GM19043 (cell line): ENCODE results near the gene EIF2B5.
A peak's percentile ranks its signal among the peaks of the same experiment; 100 is the strongest.
"Not testable (repeated sequence)": the region's sequence is repeated elsewhere in the genome, so short reads cannot be mapped to it uniquely, and the experiment has no call there.

ENCODE experiments used
- ATAC-seq: cut with Tn5 transposase; IDR thresholded peaks from one replicate; pipeline ENCODE4 v1.9.1; 2021; ENCODE audit warnings: low read depth; ENCODE audit not compliant: unreplicated experiment

EIF2B5 gene

DNA sequence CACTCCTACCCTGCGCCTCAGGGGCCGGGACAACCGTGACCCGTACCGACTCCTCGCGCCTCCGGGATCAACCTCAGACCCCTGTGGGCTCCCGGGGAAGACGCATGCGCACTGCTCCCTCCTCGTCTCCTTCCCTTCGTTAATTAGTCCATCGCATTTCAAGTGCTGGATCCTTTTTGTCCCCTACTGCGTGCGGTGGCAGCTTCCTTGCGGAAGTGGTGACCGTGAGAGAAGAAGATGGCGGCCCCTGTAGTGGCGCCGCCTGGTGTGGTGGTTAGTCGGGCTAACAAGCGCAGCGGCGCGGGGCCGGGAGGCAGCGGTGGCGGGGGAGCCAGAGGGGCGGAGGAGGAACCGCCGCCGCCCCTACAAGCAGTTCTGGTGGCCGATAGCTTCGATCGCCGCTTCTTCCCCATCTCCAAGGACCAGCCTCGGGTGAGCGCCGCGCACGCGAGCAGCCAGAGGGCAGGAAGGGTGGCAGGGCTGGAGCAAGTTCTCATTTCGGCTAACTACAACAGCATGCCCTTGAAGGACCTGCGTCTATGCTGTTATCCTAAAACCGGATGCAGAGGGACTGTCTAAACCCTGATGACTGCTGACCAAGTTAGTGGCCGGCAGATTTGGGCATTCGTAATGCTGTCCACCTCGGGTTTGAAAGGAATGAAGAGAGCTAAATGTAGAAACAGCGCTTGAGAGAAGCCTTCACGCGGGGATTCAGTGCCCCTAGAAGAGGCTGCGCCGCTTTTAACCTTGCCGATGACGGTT, at the start of gene EIF2B5:
EIF2B5 (plus strand) TSS at position 210 of the 762 bp plus-strand sequence; CDS start at position 238, 28 bp downstream.
- ATAC-seq, result peak; percentile 87

DNA sequence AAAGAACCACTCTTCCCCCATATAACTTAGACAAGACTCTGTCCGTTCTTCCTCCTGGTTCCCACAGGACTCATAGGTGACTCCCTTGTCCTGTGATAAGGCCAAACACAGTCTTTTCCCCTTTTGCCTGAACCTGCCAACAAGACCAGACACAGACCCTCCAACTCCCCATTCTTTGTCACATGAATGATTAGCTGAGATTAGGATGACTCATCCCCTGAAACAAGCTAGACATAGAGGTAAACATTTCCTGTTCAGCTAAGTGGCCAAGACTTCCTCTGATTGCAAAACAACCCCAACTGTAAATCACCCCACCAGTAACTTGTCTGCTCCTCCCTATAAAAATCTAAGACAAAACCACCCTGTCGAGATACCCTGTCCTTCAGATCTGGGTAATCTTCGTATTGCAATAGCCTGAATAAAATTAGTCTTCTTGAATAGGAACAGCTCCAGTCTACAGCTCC, 49.7 kb upstream of the EIF2B5 start:
- ATAC-seq, result no peak

DNA sequence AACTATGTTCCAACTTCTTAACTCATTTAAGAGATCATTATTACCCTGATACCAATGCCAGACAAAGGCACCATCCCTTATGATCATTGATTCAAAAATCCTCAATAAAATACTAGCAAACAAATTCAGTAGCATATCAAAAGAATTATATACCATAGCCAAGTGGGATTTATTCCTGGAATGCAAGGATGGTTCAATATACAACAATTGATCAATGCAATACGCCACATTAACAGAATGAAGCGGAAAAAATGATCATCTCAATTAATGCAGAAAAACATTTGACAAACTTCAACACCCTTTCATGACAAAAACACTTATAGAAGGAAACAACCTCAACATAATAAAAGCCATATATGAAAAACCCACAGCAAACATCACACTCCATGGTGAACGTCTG, 43.0 kb upstream of the EIF2B5 start:
- ATAC-seq, result no peak

DNA sequence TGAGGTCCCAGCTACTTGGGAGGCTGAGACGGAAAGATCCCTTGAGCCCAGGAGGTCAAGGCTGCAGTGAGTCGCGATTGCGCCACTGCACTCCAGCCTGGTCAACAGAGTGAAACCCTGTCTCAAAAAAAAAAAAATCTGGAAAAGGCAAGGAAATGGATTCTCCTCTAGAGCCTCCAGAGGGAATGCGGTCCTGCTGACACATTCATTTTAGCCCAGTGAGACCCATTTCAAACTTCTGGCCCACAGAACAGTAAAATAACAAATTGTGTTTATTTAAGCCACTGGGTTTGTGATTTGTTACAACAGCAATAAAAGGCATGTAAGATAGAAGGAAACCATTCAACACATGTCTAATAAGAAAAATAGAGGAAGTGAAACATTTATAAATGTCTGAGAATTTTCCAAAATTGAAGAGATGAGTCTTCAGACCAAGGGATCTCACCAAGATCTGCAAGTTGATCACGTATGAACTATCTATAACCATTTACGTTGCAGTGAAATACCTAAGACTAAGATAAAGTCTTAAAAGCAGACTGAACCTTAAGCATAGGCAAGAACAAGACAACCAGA, 38.3 kb upstream of the EIF2B5 start, which contains the start of gene HTR3E:
HTR3E (plus strand) TSS at position 254 of the 573 bp plus-strand sequence. CDS start 466 bp downstream, outside the sequence.
- ATAC-seq, result no peak

DNA sequence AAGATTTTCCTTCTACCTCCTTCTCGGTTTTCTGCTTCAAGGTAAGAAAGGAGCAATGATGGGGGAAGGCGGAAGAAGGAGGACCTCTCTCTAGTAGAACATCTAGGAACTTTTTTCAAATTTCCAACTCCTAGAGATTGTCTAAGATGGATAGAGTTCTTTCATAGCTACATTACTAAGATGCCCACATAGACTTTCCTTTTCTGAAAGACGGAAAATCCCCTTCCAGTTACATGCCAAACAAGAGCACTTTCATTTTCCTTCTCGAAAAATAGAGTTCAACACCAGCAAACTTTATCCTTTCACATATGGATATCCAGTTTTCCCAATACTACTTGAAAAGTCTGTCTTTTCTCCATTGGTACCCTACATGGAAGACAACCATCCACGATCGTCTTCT, 37.6 kb upstream of the EIF2B5 start:
- ATAC-seq, result no peak

DNA sequence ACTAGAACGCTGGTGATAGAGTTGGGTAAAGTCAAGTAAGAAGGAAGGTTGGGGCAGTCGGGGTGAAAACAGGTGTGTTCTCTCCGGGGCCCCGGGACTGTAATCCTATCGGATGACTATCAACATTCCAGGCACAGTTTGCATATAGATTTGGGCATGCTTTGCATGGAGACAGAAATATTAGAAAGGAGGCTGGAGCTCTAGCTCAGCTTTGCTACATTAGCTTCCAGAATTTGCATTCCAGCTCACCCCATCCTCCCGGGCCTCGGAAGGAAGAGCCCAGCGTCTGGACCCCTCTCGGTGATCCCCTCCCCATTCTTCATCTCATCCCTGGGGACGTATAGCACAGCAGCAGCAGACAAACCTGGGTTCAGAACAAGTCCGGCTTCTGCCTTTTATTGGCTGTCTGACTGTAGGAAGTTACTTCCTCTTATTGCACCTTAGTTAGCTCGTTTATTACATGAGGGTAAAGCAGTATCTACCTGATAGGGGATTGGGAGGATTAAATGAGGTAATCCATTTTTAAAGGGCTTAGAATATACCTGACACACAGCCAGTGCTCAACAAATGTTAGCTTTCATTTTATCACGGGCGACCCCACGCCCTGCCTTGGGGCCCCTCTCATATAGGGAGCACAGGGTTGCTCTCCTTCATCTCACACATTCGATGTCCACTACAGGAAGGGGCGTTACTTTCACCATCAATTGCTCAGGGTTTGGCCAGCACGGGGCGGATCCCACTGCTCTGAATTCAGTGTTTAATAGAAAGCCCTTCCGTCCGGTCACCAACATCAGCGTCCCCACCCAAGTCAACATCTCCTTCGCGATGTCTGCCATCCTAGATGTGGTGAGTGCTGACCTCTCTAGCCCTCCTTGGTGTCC, 35.1 kb upstream of the EIF2B5 start:
- ATAC-seq, result no peak

DNA sequence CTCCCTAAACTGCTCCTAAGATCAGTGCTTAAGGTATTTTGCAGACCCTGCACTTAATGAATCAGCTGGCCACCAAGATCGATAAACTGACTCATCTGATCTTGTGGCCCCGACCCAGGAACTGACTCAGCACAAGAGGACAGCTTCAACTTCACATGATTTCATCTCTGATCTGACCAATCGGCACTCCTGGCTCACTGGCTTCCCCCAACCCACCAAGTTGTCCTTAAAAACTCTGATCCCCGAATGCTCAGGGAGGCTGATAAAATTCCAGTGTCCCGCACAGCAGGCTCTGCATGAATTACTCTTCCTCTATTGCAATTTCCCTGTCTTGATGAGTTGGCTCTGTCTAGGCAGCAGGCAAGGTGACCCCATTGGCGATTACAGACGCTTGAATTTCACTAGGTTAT, 24.8 kb upstream of the EIF2B5 start:
- ATAC-seq, result no peak

DNA sequence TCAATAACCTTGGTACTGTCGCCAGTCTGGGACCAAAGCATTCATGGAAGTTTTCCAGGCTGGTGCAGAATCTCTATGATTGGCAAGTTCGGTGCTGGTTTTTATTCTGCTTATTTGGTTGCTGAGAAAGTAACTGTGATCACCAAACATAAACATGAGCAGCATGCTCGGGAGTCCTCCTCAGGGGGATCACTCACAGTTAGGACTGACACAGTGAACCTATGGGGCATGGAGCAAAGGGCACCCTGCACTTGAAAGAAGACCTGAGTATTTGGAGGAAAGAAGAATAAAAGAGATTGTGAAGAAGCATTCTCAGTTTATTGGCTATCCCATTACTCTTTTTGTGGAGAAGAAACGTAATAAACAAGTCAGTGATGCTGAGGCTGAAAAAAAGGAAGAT, 19.1 kb upstream of the EIF2B5 start:
- no peak for ATAC-seq

DNA sequence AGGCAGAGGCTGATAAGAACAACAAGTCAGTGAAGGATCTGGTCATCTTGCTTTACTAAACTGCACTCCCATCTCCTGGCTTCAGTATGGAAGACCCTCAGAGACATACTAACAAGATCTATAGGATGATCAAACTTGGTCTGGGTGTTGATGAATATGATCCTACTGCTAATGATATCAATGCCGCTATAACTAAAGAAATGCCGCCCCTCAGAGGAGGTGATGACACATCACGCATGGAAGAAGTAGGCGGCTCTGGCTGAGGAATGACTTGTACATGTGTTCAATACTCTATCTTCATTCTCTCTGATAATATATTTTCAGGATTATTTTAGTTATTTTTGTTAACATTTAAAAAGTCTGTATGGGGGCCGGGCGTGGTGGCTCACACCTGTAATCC, 17.5 kb upstream of the EIF2B5 start:
- no peak for ATAC-seq

DNA sequence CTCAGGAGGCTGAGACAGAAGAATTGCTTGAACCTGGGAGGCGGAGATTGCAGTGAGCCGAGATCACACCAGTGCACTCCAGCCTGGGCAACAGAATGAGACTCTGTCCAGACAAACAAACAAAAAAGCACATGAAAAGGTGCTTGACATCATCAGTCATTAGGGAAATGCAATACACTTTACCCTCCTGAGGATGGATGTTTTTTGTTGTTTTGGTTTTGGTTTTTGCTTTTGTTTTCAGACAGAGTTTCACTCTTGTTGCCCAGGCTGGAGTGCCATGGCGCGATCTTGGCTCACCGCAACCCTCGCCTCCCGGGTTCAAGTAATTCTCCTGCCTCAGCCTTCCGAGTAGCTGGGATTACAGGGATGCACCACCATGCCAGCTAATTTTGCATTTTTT, 14.1 kb upstream of the EIF2B5 start:
- ATAC-seq, result not testable (repeated sequence)

DNA sequence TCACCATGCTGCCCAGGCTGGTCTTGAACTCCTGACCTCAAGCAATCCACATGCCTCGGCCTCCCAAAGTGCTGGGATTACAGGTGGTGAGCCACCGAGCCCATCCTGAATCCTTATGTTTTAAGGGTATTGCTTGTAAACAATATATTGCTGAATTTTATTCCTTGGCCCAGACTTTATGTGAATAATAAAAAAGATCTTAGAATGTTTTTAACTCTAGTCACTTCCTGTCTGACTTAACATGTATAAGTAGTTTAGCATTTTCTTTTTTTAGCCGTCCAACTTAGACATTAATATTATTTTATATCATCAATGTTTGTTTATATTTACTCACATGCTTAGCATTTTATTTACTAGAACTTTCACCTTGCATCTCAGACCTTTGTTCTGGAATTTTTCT, 9.2 kb upstream of the EIF2B5 start:
- ATAC-seq, result no peak

DNA sequence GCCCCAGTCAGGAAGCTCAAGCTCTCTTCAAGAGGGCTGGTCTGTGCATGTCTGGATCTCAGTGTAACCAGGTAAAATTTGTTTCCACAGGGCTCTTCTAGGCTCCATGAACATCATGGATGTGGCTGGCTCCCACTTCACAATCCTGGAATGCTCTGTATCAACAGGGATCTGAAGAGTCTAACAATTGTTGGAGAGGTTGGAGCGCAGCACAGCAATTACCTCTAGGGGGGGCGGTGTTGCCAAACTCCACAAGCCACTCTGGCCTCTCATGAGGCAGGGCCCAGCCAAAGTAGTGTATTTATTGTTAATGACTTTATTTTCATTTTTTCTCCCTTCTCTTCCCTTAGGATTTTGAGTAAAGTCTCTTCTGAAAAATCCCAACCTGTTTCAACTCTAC, 6.1 kb upstream of the EIF2B5 start:
- ATAC-seq, result no peak

DNA sequence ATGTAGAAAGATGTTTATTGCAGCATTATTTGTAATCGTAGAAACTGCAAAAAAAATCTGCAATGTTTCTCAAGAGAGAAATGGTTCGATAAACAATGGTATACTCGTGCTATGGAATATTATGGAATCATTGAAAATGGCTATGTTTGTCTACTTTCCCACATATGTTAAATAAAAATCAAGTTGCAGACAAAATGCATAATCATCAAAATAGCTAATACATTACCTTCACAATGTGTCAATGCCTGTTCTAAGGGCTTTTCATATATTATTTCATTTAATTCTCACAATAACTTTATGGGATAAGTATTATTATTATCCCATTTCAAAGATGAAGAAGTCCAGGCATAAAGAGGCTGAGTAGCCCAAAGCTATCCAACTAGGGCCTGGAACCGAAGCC, 2.2 kb upstream of the EIF2B5 start:
- no peak for ATAC-seq

DNA sequence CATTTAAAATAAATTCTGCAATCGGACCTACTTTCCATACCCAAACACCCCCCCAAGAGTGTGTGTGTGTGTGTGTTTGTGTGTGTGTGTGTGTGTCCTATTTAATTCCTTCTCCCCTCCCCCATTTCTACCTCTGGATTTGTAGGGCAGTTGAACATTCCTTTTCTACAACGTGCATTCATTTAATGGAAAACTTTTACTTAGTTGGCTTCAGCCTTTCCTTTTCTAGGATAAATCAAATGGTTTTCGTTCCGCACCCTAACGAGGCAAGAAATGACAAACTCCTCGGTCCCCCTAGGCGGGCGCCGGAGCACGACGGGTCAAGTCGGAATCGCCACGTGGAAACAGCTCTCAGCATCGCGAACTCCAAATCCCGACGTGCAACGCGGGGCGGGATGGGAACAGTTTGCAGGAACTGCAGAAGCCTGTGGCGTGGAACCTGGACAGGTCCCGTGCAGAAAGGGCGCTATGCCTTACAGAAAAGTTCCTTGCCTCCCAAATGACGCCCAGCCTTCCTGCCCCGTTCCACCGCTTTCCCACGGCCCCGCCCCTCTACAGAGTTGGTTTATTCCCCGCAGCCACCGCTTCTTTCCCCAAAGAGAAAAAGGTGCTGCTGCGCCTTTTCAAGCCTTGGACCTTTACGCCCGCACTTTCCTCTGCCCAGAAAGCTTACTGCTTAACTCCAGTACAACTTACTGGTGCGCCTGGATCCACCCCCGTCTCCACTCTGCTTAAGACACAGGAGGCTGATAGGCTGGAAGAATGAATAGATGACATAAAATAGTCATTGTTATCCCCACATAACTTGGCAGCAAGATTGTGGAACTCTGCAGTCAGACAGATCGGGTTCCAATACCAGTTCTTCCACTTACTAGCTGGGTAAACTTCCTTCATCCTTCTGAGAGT, 1.1 kb upstream of the EIF2B5 start:
- ATAC-seq, result no peak

DNA sequence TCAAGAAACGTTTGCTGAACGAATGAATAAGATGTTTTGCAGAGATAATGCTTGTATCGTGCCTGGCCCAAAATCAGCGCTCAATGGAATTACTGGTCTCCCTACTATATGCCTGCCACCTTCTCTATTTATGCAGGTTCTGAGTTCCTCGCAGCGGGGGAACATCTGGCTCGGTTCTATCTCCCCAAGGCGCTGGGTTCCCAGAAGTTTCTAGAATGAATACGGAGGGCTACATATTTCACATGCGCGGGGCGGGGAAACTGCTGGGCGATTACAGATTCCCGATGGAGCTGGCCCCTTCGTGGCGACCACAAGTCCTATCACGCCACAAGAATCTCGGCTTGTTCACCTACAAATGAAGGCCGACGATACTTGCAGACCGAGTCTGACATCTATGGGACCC, 411 bp upstream of the EIF2B5 start:
- no peak for ATAC-seq

DNA sequence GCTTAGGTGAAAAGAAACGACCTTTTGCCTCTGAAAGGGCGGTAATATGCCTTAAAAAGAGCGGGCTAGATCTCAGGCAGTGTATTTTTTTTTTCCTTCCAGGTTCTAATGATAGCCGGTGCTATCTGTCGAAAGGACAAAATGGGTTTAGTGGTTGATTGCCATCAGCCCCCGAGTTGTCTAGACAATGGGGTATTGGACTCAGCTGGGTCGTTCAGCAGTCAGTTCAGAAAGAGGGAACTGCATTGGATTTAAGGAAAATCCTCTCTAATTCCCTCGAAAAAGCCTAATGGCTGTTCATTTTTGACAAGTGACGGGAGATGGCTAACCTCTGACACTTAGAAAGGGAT, 728 bp downstream of the EIF2B5 start:
- no peak for ATAC-seq

DNA sequence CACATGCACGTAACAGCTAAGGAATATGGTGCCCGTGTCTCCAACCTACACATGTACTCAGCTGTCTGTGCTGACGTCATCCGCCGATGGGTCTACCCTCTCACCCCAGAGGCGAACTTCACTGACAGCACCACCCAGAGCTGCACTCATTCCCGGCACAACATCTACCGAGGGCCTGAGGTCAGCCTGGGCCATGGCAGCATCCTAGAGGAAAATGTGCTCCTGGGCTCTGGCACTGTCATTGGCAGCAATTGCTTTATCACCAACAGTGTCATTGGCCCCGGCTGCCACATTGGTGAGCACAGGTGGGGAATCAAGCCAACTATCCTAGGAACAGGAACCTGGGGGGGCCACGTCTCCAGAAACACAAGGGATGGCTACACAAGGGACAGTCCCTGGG, 5.3 kb downstream of the EIF2B5 start:
- ATAC-seq, result no peak

DNA sequence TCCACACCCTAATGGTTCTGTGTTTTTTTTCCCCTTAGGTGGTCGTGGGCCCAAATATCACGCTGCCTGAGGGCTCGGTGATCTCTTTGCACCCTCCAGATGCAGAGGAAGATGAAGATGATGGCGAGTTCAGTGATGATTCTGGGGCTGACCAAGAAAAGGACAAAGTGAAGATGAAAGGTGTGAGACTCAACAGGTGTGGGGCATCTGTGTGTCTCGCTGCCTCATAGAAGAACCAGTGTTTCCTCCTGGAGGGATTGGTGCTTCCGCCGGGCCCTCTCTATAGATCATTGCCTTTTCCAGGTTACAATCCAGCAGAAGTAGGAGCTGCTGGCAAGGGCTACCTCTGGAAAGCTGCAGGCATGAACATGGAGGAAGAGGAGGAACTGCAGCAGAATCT, 7.0 kb downstream of the EIF2B5 start:
- ATAC-seq, result no peak

DNA sequence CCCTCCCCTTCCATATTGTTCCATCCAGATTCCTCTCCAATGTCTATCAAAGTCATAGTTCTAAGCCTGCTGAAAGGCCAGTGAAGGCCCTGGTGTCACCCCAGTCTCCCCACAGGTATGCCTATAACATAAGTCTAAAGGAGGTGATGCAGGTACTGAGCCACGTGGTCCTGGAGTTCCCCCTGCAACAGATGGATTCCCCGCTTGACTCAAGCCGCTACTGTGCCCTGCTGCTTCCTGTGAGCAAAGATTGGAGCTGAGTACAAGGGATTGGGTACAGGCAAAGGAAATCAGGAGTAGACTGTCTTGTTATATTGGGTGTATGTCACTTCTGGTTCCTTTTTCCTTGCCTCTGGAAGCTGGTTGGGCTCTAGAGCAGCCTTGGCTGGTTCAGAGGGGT, 8.2 kb downstream of the EIF2B5 start:
- ATAC-seq, result no peak

DNA sequence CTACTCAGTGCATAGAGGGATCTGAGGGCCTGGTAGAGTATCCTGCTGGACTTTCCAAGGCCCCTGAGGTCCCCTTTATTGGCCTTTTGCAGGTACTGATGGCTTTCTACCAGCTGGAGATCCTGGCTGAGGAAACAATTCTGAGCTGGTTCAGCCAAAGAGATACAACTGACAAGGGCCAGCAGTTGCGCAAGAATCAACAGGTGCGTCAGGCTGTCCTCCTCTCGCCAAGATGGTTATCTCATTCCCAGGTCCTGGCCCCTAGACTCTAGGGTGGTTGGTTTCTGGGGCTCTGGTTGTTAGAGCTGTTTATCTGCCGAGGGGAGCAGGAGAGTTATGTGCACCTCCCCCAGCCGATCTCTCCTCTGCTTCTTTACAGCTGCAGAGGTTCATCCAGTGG, 9.3 kb downstream of the EIF2B5 start:
- ATAC-seq, result no peak
